Fibroblast of skin of left biceps (primary cell): ENCODE data around the gene TMC2.
"Not testable (repeated sequence)": the region's sequence is repeated elsewhere in the genome, so short reads cannot be mapped to it uniquely, and the experiment has no call there.

Experiments used
- DNase-seq, 2 experiments: peaks; one replicate each; pipeline ENCODE4 v3.0.0-alpha.2; 2013; ENCODE audit warnings: low read depth in 2 of 2

Gene TMC2

GRCh38 chr20:2659547-2659946 is 123.2 kb downstream of the TMC2 start:
- no peak for DNase-seq

DNA sequence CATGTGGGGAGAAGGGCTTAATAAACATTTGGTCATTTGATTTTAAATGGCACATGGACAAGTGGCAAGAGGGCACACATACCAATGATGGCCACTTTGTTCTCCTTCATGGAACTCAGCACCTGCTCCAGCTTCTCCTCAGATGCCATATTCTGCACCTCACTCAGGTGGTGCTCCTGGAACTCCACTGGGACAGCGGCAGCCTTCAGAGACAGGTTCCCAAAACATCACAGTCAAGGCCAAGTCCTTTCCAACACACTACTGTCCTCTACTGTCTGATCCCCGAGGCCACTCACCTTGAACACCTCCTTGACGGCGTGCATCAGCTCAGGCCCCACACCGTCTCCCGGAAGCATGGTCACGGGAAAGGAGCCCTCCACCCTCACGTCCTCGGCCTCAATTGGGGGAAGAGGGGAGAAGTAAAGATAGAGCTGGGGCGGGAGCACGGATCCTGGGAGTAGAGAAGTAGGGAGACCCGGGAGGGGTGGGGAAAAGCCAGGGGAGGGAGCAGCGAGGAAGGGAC is 127.1 kb downstream of the TMC2 start:
- no peak for DNase-seq

- DNase-seq, result peak; percentile 77 to 78
Observed at GRCh38 chr20:2663887-2664719, 127.7 kb downstream of the TMC2 start, which contains the start of gene IDH3B. IDH3B (minus strand) TSS chr20:2664216; CDS start chr20:2664188, 28 bp downstream.

DNA sequence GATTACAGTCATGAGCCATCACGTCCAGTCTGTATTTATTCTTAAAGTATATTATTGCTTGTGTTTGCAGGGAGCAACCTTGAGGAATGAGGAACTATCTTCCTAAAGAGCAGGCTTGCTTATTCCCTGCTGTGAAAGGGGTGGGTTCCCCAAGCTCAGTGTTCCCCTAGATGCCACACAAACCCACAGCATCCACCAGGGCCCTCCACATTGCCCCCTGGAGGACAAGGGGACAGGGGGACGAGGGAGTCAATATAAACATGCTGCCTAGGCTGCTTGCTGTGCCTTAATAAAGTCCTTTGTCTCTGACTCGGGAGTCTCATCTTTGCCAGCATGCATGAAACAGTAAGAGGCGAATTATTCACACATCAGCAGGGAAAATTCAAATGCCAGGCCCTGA is 135.6 kb downstream of the TMC2 start:
- DNase-seq, result no peak

GRCh38 chr20:2672446-2672845 is 136.1 kb downstream of the TMC2 start:
- DNase-seq, result no peak

- DNase-seq, result no peak
Observed at GRCh38 chr20:2673453-2673852, 137.1 kb downstream of the TMC2 start.

DNA sequence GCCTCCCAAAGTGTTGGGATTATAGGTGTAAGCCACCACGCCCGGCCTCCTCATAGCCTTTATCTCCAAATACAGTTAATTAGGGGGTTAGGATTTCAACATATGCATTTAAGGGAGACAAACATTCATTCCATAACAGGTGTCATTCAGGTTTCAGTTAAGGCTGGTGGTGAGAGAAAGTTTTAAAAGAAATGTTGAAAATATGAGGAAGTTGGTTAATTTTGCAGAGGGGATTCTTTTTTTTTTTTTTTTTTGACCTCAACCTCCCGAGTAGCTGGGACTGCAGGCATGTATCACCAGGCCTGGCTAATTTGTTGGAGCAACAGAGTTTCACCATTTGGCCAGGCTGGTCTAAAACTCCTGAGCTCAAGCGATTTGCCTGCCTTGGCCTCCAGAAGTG is 143.7 kb downstream of the TMC2 start:
- DNase-seq, result no peak

- not testable (repeated sequence) for DNase-seq
Observed at GRCh38 chr20:2682040-2682439, 145.7 kb downstream of the TMC2 start.

DNA sequence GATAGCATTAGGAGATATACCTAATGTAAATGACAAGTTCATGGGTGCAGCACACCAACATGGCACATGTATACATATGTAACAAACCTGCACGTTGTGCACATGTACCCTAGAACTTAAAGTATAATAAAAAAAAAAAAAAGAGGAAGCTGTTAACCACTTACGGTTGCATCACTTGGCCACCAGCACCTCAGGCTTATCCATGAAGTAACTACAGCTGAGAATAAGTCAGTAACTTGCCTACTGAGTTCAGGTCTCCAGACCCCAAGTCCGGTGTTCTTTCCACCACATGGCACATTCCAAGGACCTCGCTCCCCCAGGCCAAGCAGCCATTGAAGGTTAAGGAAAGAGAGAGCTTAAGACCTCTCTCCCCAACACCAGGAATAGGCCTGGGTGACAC is 148.4 kb downstream of the TMC2 start:
- not testable (repeated sequence) for DNase-seq

DNA sequence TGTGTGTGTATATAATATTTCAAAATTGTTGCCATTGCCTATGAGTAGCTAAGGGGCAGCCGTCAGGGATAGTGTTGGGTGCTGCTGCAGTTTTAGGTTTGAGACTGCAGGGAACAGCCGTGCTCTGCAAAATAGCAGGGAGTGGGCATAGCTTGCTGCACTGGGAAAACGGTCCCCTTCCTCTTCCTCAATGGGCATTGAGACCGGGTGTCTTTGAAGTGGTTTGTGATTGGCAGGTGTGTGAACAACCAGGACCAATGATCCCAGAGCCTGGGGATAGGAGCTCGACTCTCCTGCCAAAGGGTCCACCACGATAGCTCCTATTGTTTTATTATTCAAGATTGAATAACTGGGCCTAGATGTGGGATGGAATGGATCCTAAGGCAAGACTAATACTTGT is 151.1 kb downstream of the TMC2 start:
- DNase-seq, result no peak

DNA sequence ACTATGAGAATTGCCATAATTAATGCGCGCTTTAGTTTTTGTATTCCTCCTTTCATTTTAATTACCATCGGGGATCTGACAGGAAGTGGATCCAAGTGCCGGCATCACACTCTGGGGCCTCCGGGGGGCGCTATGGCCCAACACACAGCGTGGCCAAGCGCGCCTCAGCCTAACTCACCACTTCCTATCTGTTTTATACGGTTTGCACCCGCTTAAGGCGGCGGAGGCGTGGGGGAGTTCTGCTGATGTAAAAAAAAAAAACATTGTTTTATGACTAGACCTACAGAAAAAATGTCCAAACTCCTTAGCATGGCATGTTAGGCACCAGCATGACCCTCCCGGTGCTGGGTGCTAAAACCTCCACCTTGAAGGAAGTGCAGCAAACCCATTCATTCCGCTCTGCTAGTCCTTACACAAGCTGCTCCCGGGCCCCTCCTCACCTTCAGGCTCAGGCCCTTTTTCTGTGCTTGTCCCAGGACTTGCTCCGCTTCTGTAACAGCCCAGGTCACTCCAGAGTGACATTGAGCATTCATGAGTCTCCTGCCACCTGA is 151.7 kb downstream of the TMC2 start:
- DNase-seq, result peak in 1 of 2 experiments; percentile 15

DNA sequence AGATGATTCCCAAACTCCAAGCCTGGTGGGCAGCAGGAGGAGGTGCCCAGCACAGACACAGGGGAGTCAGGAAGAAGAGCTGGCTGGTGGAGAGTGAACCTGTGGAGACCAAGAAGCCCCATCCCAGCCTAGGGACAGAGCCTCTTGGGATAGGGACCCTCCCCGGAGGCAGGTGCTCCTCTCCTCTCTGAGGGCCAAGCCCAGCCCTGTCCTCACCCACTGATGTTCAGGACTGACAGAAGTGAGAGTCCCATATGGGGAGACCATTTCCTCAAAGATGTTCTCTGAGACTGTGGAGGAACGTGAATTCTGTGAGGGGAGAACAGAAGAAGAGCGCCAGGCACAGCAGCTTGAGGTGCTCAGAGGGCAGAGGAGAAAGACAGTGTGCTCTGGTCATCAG is 153.8 kb downstream of the TMC2 start:
- no peak for DNase-seq

GRCh38 chr20:2690718-2691117 is 154.3 kb downstream of the TMC2 start:
- DNase-seq, result no peak

DNA sequence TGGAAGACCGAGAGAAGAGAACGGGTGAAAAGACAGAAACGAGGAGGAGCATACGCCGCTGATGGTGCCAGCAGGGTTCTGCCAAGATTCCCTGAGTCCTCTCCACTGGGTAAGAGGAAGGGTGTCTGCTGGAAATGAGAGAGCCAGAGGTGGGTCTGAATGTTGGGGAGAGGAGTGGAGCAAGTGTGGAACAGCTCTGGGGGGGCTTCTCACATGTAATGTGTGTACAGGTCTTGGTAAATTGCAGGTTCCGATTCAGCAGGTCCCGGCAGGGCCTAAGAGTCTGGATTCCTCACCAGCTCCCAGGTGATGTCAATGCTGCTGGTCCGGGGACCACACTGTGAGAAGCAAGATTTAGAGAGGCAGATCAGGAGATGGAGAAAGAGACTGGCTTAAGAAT is 154.8 kb downstream of the TMC2 start:
- no peak for DNase-seq
